NCI-H2029 treated with DMSO at 0.1 percent for 48 hours (cell line): ENCODE results near the gene DEK.
"Not testable (repeated sequence)": the region's sequence is repeated elsewhere in the genome, so short reads cannot be mapped to it uniquely, and the experiment has no call there.

ENCODE experiments used
- DNase-seq: peaks from one replicate; lab custom pipeline; 2025; lab: John Stamatoyannopoulos, UW

Gene DEK

GRCh38 chr6:18240230-18240629 is 24.1 kb downstream of the DEK start:
- no peak for DNase-seq

GRCh38 chr6:18237167-18237566 is 27.2 kb downstream of the DEK start:
- no peak for DNase-seq

- no peak for DNase-seq
Observed at GRCh38 chr6:18235524-18235923, 28.8 kb downstream of the DEK start.

GRCh38 chr6:18234564-18234963 is 29.8 kb downstream of the DEK start:
- DNase-seq, result no peak

- DNase-seq, result not testable (repeated sequence)
Observed at GRCh38 chr6:18233770-18234169, 30.6 kb downstream of the DEK start.

GRCh38 chr6:18231856-18232255 is 32.5 kb downstream of the DEK start:
- DNase-seq, result not testable (repeated sequence)

- DNase-seq, result not testable (repeated sequence)
Observed at GRCh38 chr6:18228590-18228989, 35.7 kb downstream of the DEK start.

GRCh38 chr6:18227166-18227565 is 37.2 kb downstream of the DEK start:
- not testable (repeated sequence) for DNase-seq

GRCh38 chr6:18226451-18227105 is 37.8 kb downstream of the DEK start:
- not testable (repeated sequence) for DNase-seq

- DNase-seq, result no peak
Observed at GRCh38 chr6:18221288-18221615, 43.1 kb downstream of the DEK start.

GRCh38 chr6:18219591-18219990 is 44.7 kb downstream of the DEK start:
- DNase-seq, result no peak

- no peak for DNase-seq
Observed at GRCh38 chr6:18218233-18218632, 46.1 kb downstream of the DEK start.

- DNase-seq, result no peak
Observed at GRCh38 chr6:18216411-18216810, 47.9 kb downstream of the DEK start.

- DNase-seq, result no peak
Observed at GRCh38 chr6:18215436-18215835, 48.9 kb downstream of the DEK start.

- no peak for DNase-seq
Observed at GRCh38 chr6:18214003-18214402, 50.3 kb downstream of the DEK start.

- DNase-seq, result no peak
Observed at GRCh38 chr6:18213439-18213838, 50.9 kb downstream of the DEK start.

- no peak for DNase-seq
Observed at GRCh38 chr6:18212231-18212630, 52.1 kb downstream of the DEK start.

GRCh38 chr6:18211338-18211737 is 53.0 kb downstream of the DEK start:
- DNase-seq, result no peak

GRCh38 chr6:18210707-18211106 is 53.6 kb downstream of the DEK start:
- DNase-seq, result no peak

- no peak for DNase-seq
Observed at GRCh38 chr6:18209539-18210197, 54.7 kb downstream of the DEK start.

- DNase-seq, result not testable (repeated sequence)
Observed at GRCh38 chr6:18208778-18209177, 55.6 kb downstream of the DEK start.

- DNase-seq, result peak; percentile 96
Observed at GRCh38 chr6:18207949-18208348, 56.4 kb downstream of the DEK start.

GRCh38 chr6:18207438-18207837 is 56.9 kb downstream of the DEK start:
- peak; percentile 77 for DNase-seq

GRCh38 chr6:18206591-18206990 is 57.7 kb downstream of the DEK start:
- DNase-seq, result no peak
